ENCODE data around the gene GFI1. TPM values are rescaled to one million over a fixed set of nuclear protein-coding genes. Genes with fewer than 3 reads are reported as not detected.

The GFI1 gene
- total and polyA plus RNA-seq, 10 donors = 1.9 to 19.2 (median 10.6) TPM

DNA sequence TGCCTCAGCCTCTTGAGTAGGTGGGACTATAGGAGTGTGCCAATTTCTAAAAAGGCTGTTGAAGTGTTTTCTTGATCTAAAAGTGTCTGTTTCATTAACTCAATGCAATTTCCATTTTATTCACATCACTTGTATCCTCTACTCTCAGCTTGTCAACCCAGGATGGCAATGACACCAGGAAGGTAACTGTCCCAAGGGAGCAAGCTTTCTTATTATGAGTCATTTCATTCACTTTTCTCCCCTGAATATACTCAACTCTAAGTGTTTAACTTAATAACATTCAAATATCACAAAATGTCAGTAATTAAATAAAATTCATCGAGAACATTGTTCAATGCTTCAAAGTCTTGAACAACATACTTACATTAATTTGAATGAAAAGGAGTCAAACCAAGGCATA, 22.9 kb upstream of the GFI1 start:
- Histone ChIP-seq H3K4me3 (no peak overlapping the region), H3K36me3 (peaks cover 0 to 8% (median 0%) of the 10 kb centered on the region in 6 donors), H3K4me1 (peaks cover 0 to 4% (median 0%) of the 10 kb centered on the region in 6 donors), H3K9me3 (no peaks in the 10 kb centered on the region), H3K27me3 (replicated peaks in 1 of 7) (no peaks in the 10 kb centered on the region), H3K27ac (no peak overlapping the region)
- intact Hi-C loops (cut with DNase I; ENCODE audit: low total_unique reads) = no loop called here
- no peak for DNase-seq
- WGBS, 5 donors = 94 to 100% (median 96%) methylated on average over 1 of the region's 1 CpG
- no peak for TF ChIP-seq POLR2A (IDR thresholded peaks at IDR 0.05)
- no peak for TF ChIP-seq POLR2AphosphoS5 (IDR thresholded peaks at IDR 0.05)
- TF ChIP-seq, protein P1, sequence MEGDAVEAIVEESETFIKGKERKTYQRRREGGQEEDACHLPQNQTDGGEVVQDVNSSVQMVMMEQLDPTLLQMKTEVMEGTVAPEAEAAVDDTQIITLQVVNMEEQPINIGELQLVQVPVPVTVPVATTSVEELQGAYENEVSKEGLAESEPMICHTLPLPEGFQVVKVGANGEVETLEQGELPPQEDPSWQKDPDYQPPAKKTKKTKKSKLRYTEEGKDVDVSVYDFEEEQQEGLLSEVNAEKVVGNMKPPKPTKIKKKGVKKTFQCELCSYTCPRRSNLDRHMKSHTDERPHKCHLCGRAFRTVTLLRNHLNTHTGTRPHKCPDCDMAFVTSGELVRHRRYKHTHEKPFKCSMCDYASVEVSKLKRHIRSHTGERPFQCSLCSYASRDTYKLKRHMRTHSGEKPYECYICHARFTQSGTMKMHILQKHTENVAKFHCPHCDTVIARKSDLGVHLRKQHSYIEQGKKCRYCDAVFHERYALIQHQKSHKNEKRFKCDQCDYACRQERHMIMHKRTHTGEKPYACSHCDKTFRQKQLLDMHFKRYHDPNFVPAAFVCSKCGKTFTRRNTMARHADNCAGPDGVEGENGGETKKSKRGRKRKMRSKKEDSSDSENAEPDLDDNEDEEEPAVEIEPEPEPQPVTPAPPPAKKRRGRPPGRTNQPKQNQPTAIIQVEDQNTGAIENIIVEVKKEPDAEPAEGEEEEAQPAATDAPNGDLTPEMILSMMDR (IDR thresholded peaks at IDR 0.05 in 8 of 11, conservative IDR thresholded peaks at IDR 0.05 in 3 of 11) = no peak

DNA sequence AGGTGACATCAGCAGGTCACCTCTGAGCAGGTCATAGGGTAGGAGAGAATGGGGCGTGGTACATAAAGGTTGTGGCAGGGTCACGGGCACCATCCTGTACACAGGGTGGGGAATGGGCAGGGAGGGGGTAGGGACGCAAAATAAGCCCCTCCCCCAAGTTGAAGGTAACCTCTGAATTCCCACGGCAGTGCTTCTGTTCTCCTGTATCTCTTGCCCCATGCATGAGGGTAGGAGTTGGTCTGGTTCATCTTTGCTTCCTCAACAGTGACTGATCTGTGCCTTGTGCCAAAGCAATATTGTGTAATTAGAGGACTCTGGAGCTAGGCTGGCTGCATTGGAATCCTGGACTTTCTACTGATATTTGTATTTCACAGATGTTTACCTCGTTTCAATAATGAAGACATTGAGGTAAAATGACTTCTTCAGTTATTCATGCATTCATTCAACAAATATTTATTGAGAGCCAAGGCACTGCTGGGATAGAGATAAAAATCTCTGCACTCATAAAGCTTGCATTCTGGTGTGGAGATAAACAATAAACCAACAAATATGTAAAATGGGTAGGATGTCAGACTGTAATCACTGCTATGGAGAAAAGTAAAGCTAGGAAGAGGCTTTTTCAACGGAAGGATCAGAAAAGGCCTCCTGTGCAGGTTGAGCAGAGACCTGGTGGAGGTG, 18.4 kb upstream of the GFI1 start:
- intact Hi-C loops (cut with DNase I; ENCODE audit: low total_unique reads) = no loop called here
- Histone ChIP-seq H3K36me3 (no peaks in the 10 kb centered on the region), H3K4me1 (peaks cover 0 to 8% (median 0%) of the 10 kb centered on the region in 6 donors), H3K9me3 (no peaks in the 10 kb centered on the region), H3K4me3 (no peak overlapping the region), H3K27ac (no peak overlapping the region), H3K27me3 (replicated peaks in 1 of 7) (no peaks in the 10 kb centered on the region)
- 63 to 70% (median 67%) methylated on average over 6 of the region's 6 CpGs for WGBS, 5 donors
- TF ChIP-seq POLR2A (IDR thresholded peaks at IDR 0.05) (no peak), POLR2AphosphoS5 (IDR thresholded peaks at IDR 0.05) (no peak)
- TF ChIP-seq, protein P1 (IDR thresholded peaks at IDR 0.05 in 8 of 11, conservative IDR thresholded peaks at IDR 0.05 in 3 of 11) = no peak
- DNase-seq = no peak

DNA sequence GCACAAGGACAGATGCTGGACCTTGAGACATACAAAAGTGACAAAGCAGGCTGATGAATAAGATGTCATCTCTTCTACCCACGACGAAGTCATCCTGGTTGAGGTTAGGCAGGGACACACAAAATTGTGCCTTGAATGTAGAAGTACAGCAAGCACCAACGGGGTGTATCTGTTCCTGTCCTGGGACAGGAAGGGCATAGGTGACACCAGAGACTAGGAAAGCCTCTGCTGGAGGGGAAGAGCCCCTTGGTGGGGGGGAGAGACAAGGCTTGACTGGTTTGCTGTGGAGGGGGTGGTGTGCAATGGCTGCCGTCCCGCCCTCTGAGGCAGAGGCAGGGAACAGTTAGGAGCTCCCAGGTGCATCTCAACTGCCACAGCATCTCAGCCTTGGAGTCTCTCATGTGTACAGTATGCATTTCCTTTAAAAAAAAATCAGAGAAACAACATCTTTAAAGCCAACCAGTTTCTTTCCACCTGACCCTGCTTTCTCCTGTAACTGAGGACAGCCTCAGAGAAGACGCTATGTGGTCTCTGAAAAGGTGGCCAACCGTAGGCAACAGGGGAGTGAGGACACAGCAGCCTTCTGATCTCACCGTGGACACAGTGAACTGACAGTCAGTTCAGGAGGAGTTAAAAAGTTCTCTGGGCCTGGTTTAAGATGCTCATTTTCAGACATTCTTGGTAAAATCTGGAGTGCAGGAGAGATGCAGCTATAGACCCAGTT, 17.7 kb upstream of the GFI1 start:
- no peak for DNase-seq
- 45 to 64% (median 55%) methylated on average over 8 of the region's 8 CpGs for WGBS, 5 donors
- Histone ChIP-seq H3K27ac (no peak overlapping the region), H3K4me3 (no peak overlapping the region), H3K36me3 (no peaks in the 10 kb centered on the region), H3K9me3 (no peaks in the 10 kb centered on the region), H3K4me1 (peaks cover 0 to 8% (median 0%) of the 10 kb centered on the region in 6 donors), H3K27me3 (replicated peaks in 1 of 7) (no peaks in the 10 kb centered on the region)
- intact Hi-C loops (cut with DNase I; ENCODE audit: low total_unique reads) = no loop called here
- TF ChIP-seq, protein P1 (IDR thresholded peaks at IDR 0.05 in 8 of 11, conservative IDR thresholded peaks at IDR 0.05 in 3 of 11) = no peak
- TF ChIP-seq POLR2A (IDR thresholded peaks at IDR 0.05) = no peak
- no peak for TF ChIP-seq POLR2AphosphoS5 (IDR thresholded peaks at IDR 0.05)

DNA sequence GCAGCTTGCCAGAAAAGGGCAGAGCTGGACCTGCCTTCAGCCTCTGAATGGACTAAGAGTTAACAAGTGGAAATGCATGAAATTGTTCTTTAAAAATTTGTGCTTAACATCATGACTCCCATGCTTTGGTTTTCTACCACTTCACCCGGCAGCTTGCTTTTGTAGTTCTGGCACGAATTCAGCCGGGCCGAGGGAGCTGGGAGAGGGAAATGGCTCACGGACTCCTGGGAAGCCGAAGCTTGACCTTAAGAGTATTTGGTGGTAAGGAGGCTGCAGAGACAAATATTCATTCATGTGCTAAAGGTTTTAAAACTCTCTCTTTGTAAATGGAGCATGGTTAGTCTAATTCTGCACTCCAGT, 17.2 kb upstream of the GFI1 start:
- Histone ChIP-seq H3K36me3 (no peaks in the 10 kb centered on the region), H3K27ac (no peak overlapping the region)

More for the DNA sequence above, 17.2 kb upstream of the GFI1 start:
- no peak for DNase-seq
- Histone ChIP-seq H3K4me3 (no peak overlapping the region), H3K9me3 (no peaks in the 10 kb centered on the region), H3K27me3 (replicated peaks in 1 of 7) (no peaks in the 10 kb centered on the region), H3K4me1 (peaks cover 0 to 8% (median 0%) of the 10 kb centered on the region in 6 donors)
- intact Hi-C loops (cut with DNase I; ENCODE audit: low total_unique reads) = no loop called here
- TF ChIP-seq, protein P1 (IDR thresholded peaks at IDR 0.05 in 8 of 11, conservative IDR thresholded peaks at IDR 0.05 in 3 of 11) = no peak
- TF ChIP-seq POLR2AphosphoS5 (IDR thresholded peaks at IDR 0.05) (no peak), POLR2A (IDR thresholded peaks at IDR 0.05) (no peak)
- 71 to 94% (median 84%) methylated on average over 6 of the region's 6 CpGs for WGBS, 5 donors
